Heart left ventricle (tissue), 13 donors: Measurements from ENCODE around the gene ERCC2.

Experiments used
- CTCF ChIP-seq, 12 donors: fragments of 200-600 bp; sonication (generic) in 4 of 12; IDR thresholded peaks; one replicate each; pipeline versions ENCODE4 v1.5.0 to v1.8.0; 2018 to 2022; ENCODE audit warnings: antibody characterized with exemption in 12 of 12, mild to moderate bottlenecking in 5 of 12
- POLR2A ChIP-seq, 2 donors: fragments of 450-650 bp; IDR thresholded peaks; one replicate each; pipeline ENCODE4 v1.6.1; 2017; ENCODE audit warnings: antibody characterized with exemption in 2 of 2, mild to moderate bottlenecking in 2 of 2, moderate library complexity in 2 of 2
- donor health status: ischemic (EF 13 %, LVEDD 7.1; RV severe dilation, severe dysfunction).
- donor health status: DM: no; HTN: yes; CAD: no.
- donor health status: DM: no; HTN: no; CAD: no.
- donor health status: ischemic (EF 25% LVEDD 6.9; RV normal size, moderate dysfunction).
- donor health status: ischemic (EF 25% LVEDD 5.7; RV mildly dilated, moderate dysfunction).
- donor health status: ischemic (EF 35%, LVEDD 5.7; RV mildly dilated, moderate dysfunction).
- donor health status: nonischemic (EF 11% LVEDD 7.7; RV severe dilation, severe dysfunction).
- donor health status: DM: yes; HTN: yes; CAD: no.
- donor health status: PGD.
- donor health status: ischemic (EF 29% LVEDD 5.4; RV normal size, mild dysfunction).
- donor health status: nonischemic (EF 23%, LVEDD 6.1; RV moderate dilation, normal function).

GRCh38 chr19:45302416-45302815 lies 68.0 kb downstream of the ERCC2 start:
- no peak for TF ChIP-seq CTCF (IDR thresholded peaks at IDR 0.05)
- no peak for TF ChIP-seq POLR2A (IDR thresholded peaks at IDR 0.05)
